ENCODE measurements around the gene MXI1.

Gene MXI1

GRCh38 chr10:110207011-110207804 is at the start of gene MXI1:
Gene MXI1, plus strand, starts transcription at chr10:110207605. Its CDS starts 204 bp downstream, at chr10:110207809.
- peak within 1 kb of the TSS; percentile 80 for H3K4me3 ChIP-seq (ENCODE audit: low read depth, low read length)
- ChIA-PET CTCF (interaction anchor here (0.7 to 6.4 kb wide), 9 partner anchors 11 to 341 kb away, joined by 3 to 30 read pairs (median 3); no protein-coding TSS in a partner anchor), POLR2A (no interaction called here)
- no peak for DNase-seq (ENCODE audit: low read depth, low spot score)
- TF ChIP-seq CTCF (IDR thresholded peaks at IDR 0.05; ENCODE audit: insufficient read depth, low read length, missing control alignments): no peak

- H3K4me3 ChIP-seq (ENCODE audit: low read depth, low read length): no peak overlapping the region
- TF ChIP-seq CTCF (IDR thresholded peaks at IDR 0.05; ENCODE audit: insufficient read depth, low read length, missing control alignments): no peak
- no peak for DNase-seq (ENCODE audit: low read depth, low spot score)
- ChIA-PET CTCF (interaction anchor here (2.0 to 3.8 kb wide), 3 partner anchors 18 to 121 kb away, joined by 5 to 20 read pairs (median 7); no protein-coding TSS in a partner anchor), POLR2A (no interaction called here)
Measured at GRCh38 chr10:110158051-110159005, 49.1 kb upstream of the MXI1 start.

GRCh38 chr10:110160081-110160480 is 47.3 kb upstream of the MXI1 start:
- TF ChIP-seq CTCF (IDR thresholded peaks at IDR 0.05; ENCODE audit: insufficient read depth, low read length, missing control alignments): no peak
- CTCF ChIA-PET: interaction anchor here (1.1 to 2.0 kb wide), 3 partner anchors 19 to 23 kb away, joined by 3 to 5 read pairs (median 4); no protein-coding TSS in a partner anchor
- DNase-seq (ENCODE audit: low read depth, low spot score): no peak
- H3K4me3 ChIP-seq (ENCODE audit: low read depth, low read length): no peak overlapping the region
- POLR2A ChIA-PET: no interaction called here

- no peak for DNase-seq (ENCODE audit: low read depth, low spot score)
- H3K4me3 ChIP-seq (ENCODE audit: low read depth, low read length): no peak overlapping the region
- TF ChIP-seq CTCF (IDR thresholded peaks at IDR 0.05; ENCODE audit: insufficient read depth, low read length, missing control alignments): no peak
- CTCF ChIA-PET: interaction anchor here (1.1 to 1.4 kb wide), 2 partner anchors 22 to 23 kb away, joined by 3 to 4 read pairs; no protein-coding TSS in a partner anchor
- POLR2A ChIA-PET: no interaction called here
Measured at GRCh38 chr10:110160522-110160921, 46.9 kb upstream of the MXI1 start.

GRCh38 chr10:110162741-110163145 is 44.7 kb upstream of the MXI1 start:
- TF ChIP-seq CTCF (IDR thresholded peaks at IDR 0.05; ENCODE audit: insufficient read depth, low read length, missing control alignments): no peak
- CTCF ChIA-PET: no interaction called here
- POLR2A ChIA-PET: no interaction called here
- H3K4me3 ChIP-seq (ENCODE audit: low read depth, low read length): no peak overlapping the region
- DNase-seq (ENCODE audit: low read depth, low spot score): no peak
